Measurements from ENCODE around the gene TEK. TPM values are rescaled to one million over a fixed set of nuclear protein-coding genes. Genes with fewer than 3 reads are reported as not detected.

The TEK gene
- total RNA-seq, 1 donor from 2014 or later: 1.0 TPM

GRCh38 chr9:27195191-27195590 lies 86.2 kb downstream of the TEK start:
- Mint-ChIP-seq H3K4me1 (ENCODE audit: low read depth, unreplicated experiment) (no peaks in the 10 kb centered on the region), H3K36me3 (ENCODE audit: unreplicated experiment) (no peaks in the 10 kb centered on the region), H3K9me3 (ENCODE audit: unreplicated experiment) (no peaks in the 10 kb centered on the region), H3K27ac (ENCODE audit: unreplicated experiment) (no peak overlapping the region), H3K27me3 (ENCODE audit: unreplicated experiment) (no peaks in the 10 kb centered on the region), H3K4me3 (ENCODE audit: unreplicated experiment) (no peak overlapping the region)
- DNase-seq: no peak
- no peak for TF ChIP-seq CTCF (IDR thresholded peaks at IDR 0.05; ENCODE audit: partially characterized antibody, unreplicated experiment)

GRCh38 chr9:27196383-27196782 lies 87.4 kb downstream of the TEK start:
- no peaks in the 10 kb centered on the region for H3K36me3 Mint-ChIP-seq (ENCODE audit: unreplicated experiment)
- H3K4me1 Mint-ChIP-seq (ENCODE audit: low read depth, unreplicated experiment): no peaks in the 10 kb centered on the region
- H3K4me3 Mint-ChIP-seq (ENCODE audit: unreplicated experiment): no peak overlapping the region
- no peak for DNase-seq
- H3K27ac Mint-ChIP-seq (ENCODE audit: unreplicated experiment): no peak overlapping the region
- no peaks in the 10 kb centered on the region for H3K9me3 Mint-ChIP-seq (ENCODE audit: unreplicated experiment)
- no peaks in the 10 kb centered on the region for H3K27me3 Mint-ChIP-seq (ENCODE audit: unreplicated experiment)
- TF ChIP-seq CTCF (IDR thresholded peaks at IDR 0.05; ENCODE audit: partially characterized antibody, unreplicated experiment): no peak

GRCh38 chr9:27198190-27198589 lies 89.2 kb downstream of the TEK start:
- TF ChIP-seq CTCF (IDR thresholded peaks at IDR 0.05; ENCODE audit: partially characterized antibody, unreplicated experiment): no peak
- Mint-ChIP-seq H3K4me3 (ENCODE audit: unreplicated experiment) (no peak overlapping the region), H3K27ac (ENCODE audit: unreplicated experiment) (no peak overlapping the region), H3K4me1 (ENCODE audit: low read depth, unreplicated experiment) (no peaks in the 10 kb centered on the region), H3K9me3 (ENCODE audit: unreplicated experiment) (no peaks in the 10 kb centered on the region), H3K36me3 (ENCODE audit: unreplicated experiment) (no peaks in the 10 kb centered on the region), H3K27me3 (ENCODE audit: unreplicated experiment) (no peaks in the 10 kb centered on the region)
- no peak for DNase-seq

GRCh38 chr9:27202056-27202455 lies 93.0 kb downstream of the TEK start:
- Mint-ChIP-seq H3K4me1 (ENCODE audit: low read depth, unreplicated experiment) (peaks cover 11% of the 10 kb centered on the region), H3K9me3 (ENCODE audit: unreplicated experiment) (no peaks in the 10 kb centered on the region), H3K27ac (ENCODE audit: unreplicated experiment) (no peak overlapping the region), H3K27me3 (ENCODE audit: unreplicated experiment) (no peaks in the 10 kb centered on the region), H3K4me3 (ENCODE audit: unreplicated experiment) (no peak overlapping the region), H3K36me3 (ENCODE audit: unreplicated experiment) (no peaks in the 10 kb centered on the region)
- DNase-seq: no peak
- TF ChIP-seq CTCF (IDR thresholded peaks at IDR 0.05; ENCODE audit: partially characterized antibody, unreplicated experiment): no peak

GRCh38 chr9:27203783-27204182 lies 94.8 kb downstream of the TEK start:
- no peaks in the 10 kb centered on the region for H3K36me3 Mint-ChIP-seq (ENCODE audit: unreplicated experiment)
- DNase-seq: no peak
- H3K27ac Mint-ChIP-seq (ENCODE audit: unreplicated experiment): no peak overlapping the region
- no peak for TF ChIP-seq CTCF (IDR thresholded peaks at IDR 0.05; ENCODE audit: partially characterized antibody, unreplicated experiment)
- no peaks in the 10 kb centered on the region for H3K9me3 Mint-ChIP-seq (ENCODE audit: unreplicated experiment)
- no peak overlapping the region for H3K4me3 Mint-ChIP-seq (ENCODE audit: unreplicated experiment)
- peaks cover 11% of the 10 kb centered on the region for H3K4me1 Mint-ChIP-seq (ENCODE audit: low read depth, unreplicated experiment)
- no peaks in the 10 kb centered on the region for H3K27me3 Mint-ChIP-seq (ENCODE audit: unreplicated experiment)
